Suprapubic skin (tissue), 4 donors: ENCODE data around the gene PLCB1. TPM values are rescaled to one million over a fixed set of nuclear protein-coding genes. Genes with fewer than 3 reads are reported as not detected.

Experiments used
- DNase-seq, 2 donors: peaks; one replicate each; pipeline ENCODE4 v3.0.0-alpha.2; 2019; ENCODE audit warnings: low spot score in 2 of 2
- H3K27ac ChIP-seq: fragments of 200-600 bp; sonication (generic); one replicate; pipeline ENCODE4 v1.5.1; 2019
- H3K27me3 ChIP-seq: fragments of 200-600 bp; sonication (generic); one replicate; pipeline ENCODE4 v1.5.1; 2019
- H3K36me3 ChIP-seq: fragments of 200-600 bp; sonication (generic); one replicate; pipeline ENCODE4 v1.5.1; 2019
- H3K4me1 ChIP-seq: fragments of 200-600 bp; sonication (generic); one replicate; pipeline ENCODE4 v1.5.1; 2019
- H3K4me3 ChIP-seq: fragments of 200-600 bp; sonication (generic); one replicate; pipeline ENCODE4 v1.5.1; 2019; ENCODE audit warnings: mild to moderate bottlenecking
- H3K9me3 ChIP-seq: fragments of 200-600 bp; sonication (generic); one replicate; pipeline ENCODE4 v1.5.1; 2019
- EP300 ChIP-seq: sonication (generic); formaldehyde crosslinking; IDR thresholded peaks from one replicate; pipeline ENCODE4 v1.6.1; 2017; ENCODE audit warnings: antibody characterized with exemption
- POLR2A ChIP-seq, 2 donors: fragments of 450-650 bp; IDR thresholded peaks; one replicate each; pipeline ENCODE4 v1.6.1; 2017; ENCODE audit warnings: antibody characterized with exemption in 2 of 2, mild to moderate bottlenecking in 2 of 2, moderate library complexity in 2 of 2
- POLR2AphosphoS5 ChIP-seq, 3 donors: sonication (generic); formaldehyde crosslinking; IDR thresholded peaks; one replicate each; pipeline ENCODE4 v1.6.1; 2017; ENCODE audit warnings: antibody characterized with exemption in 3 of 3
- WGBS: methylation state at CpG from one replicate; pipeline ENCODE4 v1.1.5; 2018; 5-methylcytosine and 5-hydroxymethylcytosine counted together
- total RNA-seq, 4 donors: library from RNA; depleted of rRNA; stranded (reverse); fragments of >200 nt; gene quantifications; one replicate each; pipeline ENCODE4 v1.1.0, GENCODE V29; 2016
- TF ChIP-seq, protein P1 (sequence below), 2 donors: fragments of 200-600 bp in 1 of 2; fragments of 450-650 bp in 1 of 2; sonication (generic) in 1 of 2; IDR thresholded peaks; one replicate each; pipeline ENCODE4 v1.5.1; 2016 to 2019; ENCODE audit warnings: antibody characterized with exemption in 2 of 2, mild to moderate bottlenecking in 1 of 2, moderate library complexity in 1 of 2

Gene PLCB1
- total RNA-seq, 4 donors from 2014 or later = 3.9 to 15.6 (median 6.7) TPM

DNA sequence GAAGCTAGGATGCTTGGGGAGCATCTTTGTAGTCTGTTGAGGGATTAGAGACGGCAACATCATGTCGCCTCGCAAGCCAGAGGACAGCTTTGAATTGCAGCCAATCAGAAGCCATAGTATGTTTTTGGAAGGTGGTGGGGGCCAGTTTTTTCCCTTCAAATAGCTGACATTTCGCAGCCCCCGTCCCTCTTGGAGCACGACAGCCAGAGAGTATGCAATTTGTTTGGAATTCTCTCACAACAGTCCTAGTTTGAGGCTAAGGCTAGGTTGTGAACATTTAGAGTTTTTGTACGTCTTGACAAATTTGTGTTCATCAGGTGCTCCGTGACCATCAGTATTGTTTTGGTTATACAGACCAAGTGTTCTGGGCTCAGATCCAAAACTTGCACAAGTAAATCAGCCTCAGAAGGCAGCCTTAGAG is 83.3 kb downstream of the PLCB1 start:
- H3K9me3 ChIP-seq = no peaks in the 10 kb centered on the region
- no peaks in the 10 kb centered on the region for H3K27me3 ChIP-seq
- TF ChIP-seq POLR2A (IDR thresholded peaks at IDR 0.05) (no peak), POLR2AphosphoS5 (IDR thresholded peaks at IDR 0.05) (no peak), EP300 (no peak)
- TF ChIP-seq, protein P1, sequence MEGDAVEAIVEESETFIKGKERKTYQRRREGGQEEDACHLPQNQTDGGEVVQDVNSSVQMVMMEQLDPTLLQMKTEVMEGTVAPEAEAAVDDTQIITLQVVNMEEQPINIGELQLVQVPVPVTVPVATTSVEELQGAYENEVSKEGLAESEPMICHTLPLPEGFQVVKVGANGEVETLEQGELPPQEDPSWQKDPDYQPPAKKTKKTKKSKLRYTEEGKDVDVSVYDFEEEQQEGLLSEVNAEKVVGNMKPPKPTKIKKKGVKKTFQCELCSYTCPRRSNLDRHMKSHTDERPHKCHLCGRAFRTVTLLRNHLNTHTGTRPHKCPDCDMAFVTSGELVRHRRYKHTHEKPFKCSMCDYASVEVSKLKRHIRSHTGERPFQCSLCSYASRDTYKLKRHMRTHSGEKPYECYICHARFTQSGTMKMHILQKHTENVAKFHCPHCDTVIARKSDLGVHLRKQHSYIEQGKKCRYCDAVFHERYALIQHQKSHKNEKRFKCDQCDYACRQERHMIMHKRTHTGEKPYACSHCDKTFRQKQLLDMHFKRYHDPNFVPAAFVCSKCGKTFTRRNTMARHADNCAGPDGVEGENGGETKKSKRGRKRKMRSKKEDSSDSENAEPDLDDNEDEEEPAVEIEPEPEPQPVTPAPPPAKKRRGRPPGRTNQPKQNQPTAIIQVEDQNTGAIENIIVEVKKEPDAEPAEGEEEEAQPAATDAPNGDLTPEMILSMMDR (IDR thresholded peaks at IDR 0.05) = no peak
- no peaks in the 10 kb centered on the region for H3K4me1 ChIP-seq
- WGBS = 69% methylated on average over 8 of the region's 8 CpGs
- no peak overlapping the region for H3K27ac ChIP-seq
- H3K4me3 ChIP-seq = no peak overlapping the region
- no peaks in the 10 kb centered on the region for H3K36me3 ChIP-seq
- no peak for DNase-seq

DNA sequence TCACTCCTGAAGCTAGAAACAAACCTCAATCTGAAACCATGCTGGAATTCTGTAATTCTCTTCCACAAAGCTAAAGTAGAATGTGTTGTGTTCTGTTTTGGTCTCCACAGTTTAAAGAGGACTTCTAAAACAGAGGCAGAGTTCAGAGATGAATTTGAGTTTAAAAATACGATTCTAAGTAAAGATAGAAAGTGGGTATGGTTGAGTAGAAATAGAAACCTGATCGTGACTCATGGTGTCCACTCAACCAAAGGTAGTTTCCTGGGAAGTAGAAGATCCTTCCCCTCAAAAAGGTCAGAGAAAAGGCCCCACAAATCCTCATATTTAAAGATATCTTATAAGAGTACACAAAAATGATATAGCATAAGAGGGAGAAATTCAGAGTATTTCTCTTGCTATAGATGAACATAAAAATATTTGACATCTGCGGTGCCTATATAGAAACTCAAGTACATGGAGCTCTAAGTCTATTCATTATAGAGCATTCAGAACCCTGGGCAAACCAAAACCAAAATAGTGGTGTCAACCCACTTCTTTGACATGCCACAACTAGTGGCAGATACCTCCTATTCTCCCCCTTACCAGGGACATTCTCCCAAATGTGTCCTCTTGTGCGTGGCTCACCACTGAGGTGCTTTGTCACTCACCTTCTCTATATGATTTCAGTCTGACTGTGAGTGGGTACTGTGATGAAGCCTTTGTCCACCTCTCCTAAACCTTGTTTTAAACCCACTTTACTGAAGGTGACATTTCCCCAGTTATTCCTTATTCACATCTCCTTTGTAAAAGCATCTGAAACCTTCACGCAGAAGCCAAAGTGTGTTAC is 84.5 kb downstream of the PLCB1 start:
- no peak for DNase-seq
- Histone ChIP-seq H3K4me3 (no peak overlapping the region), H3K9me3 (no peaks in the 10 kb centered on the region), H3K27me3 (no peaks in the 10 kb centered on the region), H3K4me1 (no peaks in the 10 kb centered on the region), H3K36me3 (no peaks in the 10 kb centered on the region), H3K27ac (no peak overlapping the region)
- no peak for TF ChIP-seq EP300
- TF ChIP-seq, protein P1 (IDR thresholded peaks at IDR 0.05) = no peak
- no peak for TF ChIP-seq POLR2AphosphoS5 (IDR thresholded peaks at IDR 0.05)
- no peak for TF ChIP-seq POLR2A (IDR thresholded peaks at IDR 0.05)
- 88% methylated on average over 5 of the region's 5 CpGs for WGBS

DNA sequence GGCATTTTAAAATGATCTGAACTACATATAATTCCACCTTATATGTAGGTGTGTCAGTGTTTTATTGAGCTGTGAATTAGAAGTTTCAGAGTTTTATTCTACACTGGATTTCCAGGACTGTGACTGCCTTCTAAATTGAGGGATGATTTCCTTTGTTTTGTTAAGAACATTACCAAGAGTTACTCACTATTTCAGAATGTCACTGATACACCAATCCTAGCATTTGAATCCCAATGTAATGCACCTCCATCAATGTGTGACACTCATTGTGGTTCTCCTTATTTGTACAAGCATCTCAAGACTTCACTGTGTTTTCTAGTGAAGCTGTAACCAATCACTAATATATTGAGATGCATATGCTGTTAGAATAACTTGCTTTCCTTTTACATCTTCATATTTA is 86.8 kb downstream of the PLCB1 start:
- Histone ChIP-seq H3K36me3 (no peaks in the 10 kb centered on the region), H3K4me1 (no peaks in the 10 kb centered on the region), H3K9me3 (no peaks in the 10 kb centered on the region), H3K27ac (no peak overlapping the region), H3K27me3 (no peaks in the 10 kb centered on the region), H3K4me3 (no peak overlapping the region)
- no peak for TF ChIP-seq EP300
- no peak for TF ChIP-seq POLR2A (IDR thresholded peaks at IDR 0.05)
- TF ChIP-seq, protein P1 (IDR thresholded peaks at IDR 0.05) = no peak
- no peak for TF ChIP-seq POLR2AphosphoS5 (IDR thresholded peaks at IDR 0.05)
- no peak for DNase-seq

DNA sequence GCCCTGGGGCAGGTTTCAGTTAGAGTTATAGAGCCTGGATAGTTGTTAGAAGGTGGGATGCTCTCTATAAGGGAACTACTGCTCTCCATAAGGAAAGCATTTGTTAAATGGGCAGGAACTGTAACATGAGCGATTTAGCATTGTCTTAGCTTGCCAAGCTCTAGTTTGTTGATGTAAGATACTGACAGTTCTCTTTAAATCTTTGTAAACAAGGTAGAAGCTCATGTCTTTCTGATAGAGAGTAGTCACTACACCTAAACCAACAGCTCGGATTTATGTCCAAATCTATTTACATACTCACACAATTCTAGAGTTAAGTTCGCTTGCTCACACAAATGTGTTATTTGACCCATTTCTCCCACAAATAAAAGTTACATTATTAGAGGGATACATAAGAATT is 87.3 kb downstream of the PLCB1 start:
- H3K36me3 ChIP-seq = no peaks in the 10 kb centered on the region
- no peak overlapping the region for H3K27ac ChIP-seq
- no peaks in the 10 kb centered on the region for H3K27me3 ChIP-seq
- TF ChIP-seq EP300 = no peak
- TF ChIP-seq POLR2A (IDR thresholded peaks at IDR 0.05) = no peak
- TF ChIP-seq, protein P1 (IDR thresholded peaks at IDR 0.05) = no peak
- no peak for TF ChIP-seq POLR2AphosphoS5 (IDR thresholded peaks at IDR 0.05)
- no peak for DNase-seq
- WGBS = 55% methylated on average over 3 of the region's 3 CpGs
- no peaks in the 10 kb centered on the region for H3K9me3 ChIP-seq
- no peaks in the 10 kb centered on the region for H3K4me1 ChIP-seq
- H3K4me3 ChIP-seq = no peak overlapping the region

DNA sequence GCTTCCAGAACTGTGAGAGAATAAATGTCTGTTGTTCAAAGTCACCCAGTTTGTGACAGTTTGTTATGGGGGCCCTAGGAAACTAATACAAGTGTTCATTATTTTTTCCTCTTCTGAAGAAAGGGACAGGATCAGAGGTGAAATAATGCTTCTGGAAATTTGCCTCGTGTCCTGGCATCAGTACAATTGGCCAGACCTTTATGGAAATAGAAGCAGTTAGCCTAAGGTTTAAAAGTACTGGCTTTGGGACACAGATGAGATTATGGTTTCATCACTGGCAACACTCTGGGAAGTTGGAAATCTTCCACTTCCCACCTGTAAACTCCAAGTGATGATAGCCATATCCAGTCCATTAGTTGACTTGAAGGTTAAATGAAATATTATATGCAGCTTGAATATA is 88.7 kb downstream of the PLCB1 start:
- H3K4me3 ChIP-seq = no peak overlapping the region
- H3K9me3 ChIP-seq = no peaks in the 10 kb centered on the region
- TF ChIP-seq, protein P1 (IDR thresholded peaks at IDR 0.05) = no peak
- no peak for TF ChIP-seq EP300
- no peak for TF ChIP-seq POLR2AphosphoS5 (IDR thresholded peaks at IDR 0.05)
- TF ChIP-seq POLR2A (IDR thresholded peaks at IDR 0.05) = no peak
- H3K36me3 ChIP-seq = no peaks in the 10 kb centered on the region
- WGBS = 27% methylated on average over 1 of the region's 1 CpG
- H3K27ac ChIP-seq = no peak overlapping the region
- H3K4me1 ChIP-seq = no peaks in the 10 kb centered on the region
- no peaks in the 10 kb centered on the region for H3K27me3 ChIP-seq
- no peak for DNase-seq
